Fibroblast of lung (primary cell): ENCODE data around the gene PRM1. TPM values are rescaled to one million over a fixed set of nuclear protein-coding genes. Genes with fewer than 3 reads are reported as not detected.

Experiments used
- DNase-seq, 2 donors: peaks; one replicate each; pipeline versions ENCODE4 v3.0.0 to v3.0.0-alpha.2; 2010; ENCODE audit warnings: low read depth in 2 of 2
- H2AFZ ChIP-seq: 2 replicates; pipeline ENCODE4 v1.5.1; 2012; ENCODE audit warnings: low read length, control low read depth, inconsistent platforms
- H3K27ac ChIP-seq: 2 replicates; pipeline ENCODE4 v1.5.1; 2011; ENCODE audit warnings: low read length, control low read depth; ENCODE audit not compliant: insufficient read depth
- H3K27me3 ChIP-seq: 2 replicates; pipeline ENCODE4 v1.5.1; 2011; ENCODE audit warnings: mild to moderate bottlenecking, low read length; ENCODE audit not compliant: control insufficient read depth, insufficient read depth
- H3K36me3 ChIP-seq: 2 replicates; pipeline ENCODE4 v1.5.1; 2011; ENCODE audit warnings: low read length; ENCODE audit not compliant: control insufficient read depth, insufficient read depth
- H3K4me1 ChIP-seq: 2 replicates; pipeline ENCODE4 v1.5.1; 2011; ENCODE audit warnings: low read length; ENCODE audit not compliant: control insufficient read depth, insufficient read depth; ENCODE audit errors: extremely low read depth
- H3K4me2 ChIP-seq: 2 replicates; pipeline ENCODE4 v1.5.1; 2011; ENCODE audit warnings: low read length, control low read depth; ENCODE audit not compliant: insufficient read depth; ENCODE audit errors: extremely low read depth
- H3K4me3 ChIP-seq, 4 experiments: fragments of 200-600 bp in 1 of 4; sonication (generic) in 1 of 4; replicated peaks in 1 of 4; 2 replicates each; pipeline ENCODE4 v1.5.1; 2011 to 2016; ENCODE audit warnings: low read length in 4 of 4, low read depth in 3 of 4, mild to moderate bottlenecking in 3 of 4, control low read depth in 2 of 4, inconsistent platforms in 1 of 4, mixed read lengths in 1 of 4; ENCODE audit not compliant: insufficient read depth in 1 of 4; ENCODE audit errors: control extremely low read depth in 1 of 4
- H3K79me2 ChIP-seq: 2 replicates; pipeline ENCODE4 v1.5.1; 2012; ENCODE audit warnings: mild to moderate bottlenecking, low read length, inconsistent platforms; ENCODE audit not compliant: control insufficient read depth, insufficient read depth
- H3K9ac ChIP-seq: 2 replicates; pipeline ENCODE4 v1.5.1; 2011; ENCODE audit warnings: mild to moderate bottlenecking, low read length, control low read depth; ENCODE audit not compliant: insufficient read depth
- H3K9me3 ChIP-seq: 2 replicates; pipeline ENCODE4 v1.5.1; 2012; ENCODE audit warnings: low read depth, low read length; ENCODE audit not compliant: control insufficient read depth, insufficient read depth
- H4K20me1 ChIP-seq: 2 replicates; pipeline ENCODE4 v1.5.1; 2011; ENCODE audit warnings: low read length; ENCODE audit not compliant: control insufficient read depth, insufficient read depth; ENCODE audit errors: extremely low read depth
- CTCF ChIP-seq, 2 donors: IDR thresholded peaks in 1 of 2; conservative IDR thresholded peaks in 1 of 2; 1 replicate in 1 of 2; 2 replicates in 1 of 2; pipeline ENCODE4 v1.5.1; 2011 to 2012; ENCODE audit warnings: low read length in 2 of 2, control low read depth in 1 of 2, inconsistent platforms in 1 of 2, low read depth in 1 of 2, mild to moderate bottlenecking in 1 of 2
- EZH2 ChIP-seq: IDR thresholded peaks from 2 replicates; pipeline ENCODE4 v1.5.1; 2012; ENCODE audit warnings: low read length, control low read depth, mild to moderate bottlenecking; ENCODE audit errors: missing control alignments
- polyA plus RNA-seq, 2 donors: library from polyadenylated mRNA; depleted of rRNA in 1 of 2; stranded (reverse) in 1 of 2; unstranded in 1 of 2; fragments of >200 nt; gene quantifications; 2 replicates each; pipeline ENCODE4 v1.2.1, GENCODE V29; 2011 to 2012; ENCODE audit warnings: missing spikeins in 1 of 2
- total RNA-seq: library from RNA; depleted of rRNA; stranded (reverse); fragments of >200 nt; gene quantifications from 2 replicates; pipeline ENCODE4 v1.2.1, GENCODE V29; 2014

PRM1 gene
- total and polyA plus RNA-seq, 2 donors (not counting 1 experiment from before 2014, with no cell fraction given), result not detected

DNA sequence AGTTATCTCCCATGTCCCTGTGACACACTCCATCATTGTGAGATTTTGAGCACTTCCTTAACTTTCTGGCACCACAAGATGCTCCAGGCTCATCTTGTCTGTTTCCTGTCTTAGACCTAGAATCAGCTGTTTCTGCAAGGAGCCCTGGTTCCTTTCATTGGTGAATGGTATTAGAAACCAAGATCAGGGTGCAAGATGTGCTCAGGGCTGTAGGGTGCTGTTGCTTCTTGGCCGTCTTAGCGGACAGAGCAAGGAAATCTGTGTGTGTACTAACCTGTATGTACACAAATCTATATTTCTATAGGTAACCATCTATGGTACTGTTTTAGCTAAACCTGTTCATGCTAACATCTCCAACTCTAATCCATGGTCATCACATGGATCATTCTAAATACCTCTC, 8.1 kb upstream of the PRM1 start:
- Histone ChIP-seq H3K9me3 (no peaks in the 10 kb centered on the region), H3K27me3 (peaks cover 17% of the 10 kb centered on the region), H3K27ac (no peak overlapping the region), H3K4me2 (no peak overlapping the region), H3K4me3 (no peak overlapping the region), H3K36me3 (no peaks in the 10 kb centered on the region), H3K9ac (no peak overlapping the region), H2AFZ (no peak overlapping the region), H4K20me1 (no peaks in the 10 kb centered on the region), H3K4me1 (no peaks in the 10 kb centered on the region), H3K79me2 (no peaks in the 10 kb centered on the region)
- no peak for DNase-seq
- TF ChIP-seq EZH2 (no peak), CTCF (conservative IDR thresholded peaks at IDR 0.05 in 1 of 2, IDR thresholded peaks at IDR 0.05 in 1 of 2; ENCODE audit: low read depth in 1 of 2, low read length in 2 of 2) (no peak)

DNA sequence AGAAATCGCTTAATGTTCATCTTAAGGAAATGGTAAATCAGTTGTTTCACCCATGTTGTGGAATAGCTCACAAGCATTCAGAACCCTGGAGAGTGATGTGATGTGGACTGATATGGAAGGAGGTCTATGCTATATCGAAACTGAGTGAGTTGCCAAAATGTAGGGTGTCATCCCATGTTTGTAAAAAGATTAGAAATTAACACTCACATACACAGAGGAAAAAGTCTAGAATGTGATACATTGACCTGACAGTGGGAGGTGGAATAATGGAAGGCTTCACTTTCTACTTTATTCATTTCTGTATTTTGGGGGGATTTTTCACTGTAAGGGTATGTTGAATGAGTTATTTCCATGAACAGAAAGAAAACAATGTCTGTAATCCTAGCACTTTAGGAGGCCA, 4.7 kb upstream of the PRM1 start:
- no peak for DNase-seq
- H3K4me1 ChIP-seq, result no peaks in the 10 kb centered on the region
- H2AFZ ChIP-seq, result no peak overlapping the region
- TF ChIP-seq CTCF (conservative IDR thresholded peaks at IDR 0.05 in 1 of 2, IDR thresholded peaks at IDR 0.05 in 1 of 2; ENCODE audit: low read depth in 1 of 2, low read length in 2 of 2), result no peak
- TF ChIP-seq EZH2, result no peak
- no peak overlapping the region for H3K27ac ChIP-seq
- no peaks in the 10 kb centered on the region for H3K79me2 ChIP-seq
- no peak overlapping the region for H3K4me2 ChIP-seq
- no peak overlapping the region for H3K4me3 ChIP-seq
- no peak overlapping the region for H3K9ac ChIP-seq
- H3K27me3 ChIP-seq, result peaks cover 19% of the 10 kb centered on the region
- H3K36me3 ChIP-seq, result no peaks in the 10 kb centered on the region
- no peaks in the 10 kb centered on the region for H4K20me1 ChIP-seq
- no peaks in the 10 kb centered on the region for H3K9me3 ChIP-seq

DNA sequence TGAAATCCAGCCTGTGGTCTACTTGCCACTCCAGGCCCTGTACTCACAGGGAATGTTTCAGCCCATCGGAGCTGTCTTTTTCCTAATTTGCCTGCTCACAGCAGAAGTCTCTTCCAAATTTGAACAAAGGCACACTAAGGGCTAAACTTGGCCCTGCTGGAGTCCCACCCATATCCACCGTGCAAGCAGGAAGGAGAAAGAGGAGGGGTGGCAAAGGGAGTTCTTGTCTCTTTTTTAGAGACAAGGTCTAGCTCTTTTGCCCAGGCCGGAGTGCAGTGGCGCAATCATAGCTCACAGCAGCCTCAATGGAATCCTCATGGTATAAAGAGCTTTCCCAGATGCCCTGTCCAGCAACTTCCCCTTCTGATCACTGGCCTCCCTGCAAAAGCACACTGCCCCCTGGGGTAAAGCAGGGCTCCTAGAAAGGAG, 2.7 kb upstream of the PRM1 start:
- H3K4me1 ChIP-seq, result no peaks in the 10 kb centered on the region
- H3K27ac ChIP-seq, result no peak overlapping the region
- no peak overlapping the region for H3K9ac ChIP-seq
- DNase-seq, result no peak
- H2AFZ ChIP-seq, result no peak overlapping the region
- H3K36me3 ChIP-seq, result no peaks in the 10 kb centered on the region
- TF ChIP-seq CTCF (conservative IDR thresholded peaks at IDR 0.05 in 1 of 2, IDR thresholded peaks at IDR 0.05 in 1 of 2; ENCODE audit: low read depth in 1 of 2, low read length in 2 of 2), result peak in 1 of 2 donors; percentile 13
- no peak for TF ChIP-seq EZH2
- no peak overlapping the region for H3K4me2 ChIP-seq
- no peaks in the 10 kb centered on the region for H3K9me3 ChIP-seq
- peaks cover 24% of the 10 kb centered on the region for H3K27me3 ChIP-seq
- no peaks in the 10 kb centered on the region for H3K79me2 ChIP-seq
- H3K4me3 ChIP-seq, result no peak overlapping the region
- H4K20me1 ChIP-seq, result no peaks in the 10 kb centered on the region
